HG03565 (cell line): ENCODE results near the gene GRID1.
"Not testable (repeated sequence)": the region's sequence is repeated elsewhere in the genome, so short reads cannot be mapped to it uniquely, and the experiment has no call there.

Source experiments
- ATAC-seq: cut with Tn5 transposase; IDR thresholded peaks from one replicate; pipeline ENCODE4 v1.9.1; 2021; ENCODE audit warnings: mild to moderate bottlenecking, moderate library complexity; ENCODE audit not compliant: unreplicated experiment

GRID1 gene

DNA sequence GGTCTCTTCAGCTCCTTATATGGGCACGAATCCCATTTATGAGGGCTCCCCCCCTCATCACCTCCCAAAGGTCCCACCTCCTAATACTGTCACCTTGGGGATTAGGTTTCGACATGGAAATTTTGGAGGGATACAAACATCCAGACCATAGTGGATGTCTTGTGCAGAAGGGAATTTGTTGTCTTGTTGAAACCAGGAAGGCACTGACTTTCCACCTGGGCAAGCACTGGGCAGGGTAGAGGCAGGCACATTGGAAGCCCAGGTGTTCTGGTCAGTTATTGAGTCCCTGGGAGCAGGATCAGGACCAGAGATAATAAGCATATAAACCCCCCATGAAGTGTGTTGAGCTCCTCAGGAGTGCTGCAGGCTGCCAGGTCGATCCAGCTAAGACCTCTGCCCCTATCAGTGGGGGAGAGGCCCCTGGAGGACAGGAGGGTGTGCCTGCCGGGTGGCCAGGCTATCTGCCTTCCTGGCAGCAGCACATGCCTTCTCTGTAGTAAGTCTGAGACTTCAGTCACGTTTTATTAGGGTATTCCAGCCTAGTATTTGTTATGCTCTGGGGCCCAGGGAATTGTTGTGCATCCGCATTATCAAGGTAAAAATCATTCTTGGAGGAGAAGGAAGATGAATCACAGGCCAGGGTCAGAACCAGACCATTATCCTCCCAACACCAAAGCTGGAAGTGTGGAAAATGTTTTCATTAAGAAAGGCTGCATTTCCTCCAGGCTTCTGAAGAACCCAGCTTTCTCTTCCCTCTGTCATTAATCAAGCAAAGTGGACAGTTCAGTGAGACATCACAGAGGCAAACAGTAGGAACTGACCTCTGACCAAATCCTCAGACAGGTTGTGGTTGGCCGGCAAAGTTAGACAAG lies 503.1 kb downstream of the GRID1 start:
- ATAC-seq = no peak

DNA sequence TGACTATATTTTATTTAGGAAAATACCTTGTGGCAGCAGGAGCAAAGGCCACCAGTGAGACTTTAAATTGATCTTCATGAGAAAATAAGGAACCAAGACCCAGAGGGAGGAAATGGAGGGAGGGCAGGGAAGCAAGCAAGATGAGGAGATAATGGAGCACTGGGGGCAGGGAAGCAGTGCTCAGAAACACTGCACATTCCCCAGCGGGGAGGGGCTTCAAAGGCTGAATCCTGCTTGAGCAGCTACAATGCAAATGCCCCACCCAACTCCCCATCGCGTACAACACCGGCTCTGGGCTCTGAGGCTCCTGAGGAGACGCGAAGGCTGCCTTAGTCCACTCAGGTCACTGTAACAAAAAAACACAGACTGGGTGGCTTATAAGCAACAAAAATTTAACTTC lies 503.8 kb downstream of the GRID1 start:
- no peak for ATAC-seq

GRCh38 chr10:85861513-85862197 lies 504.9 kb downstream of the GRID1 start:
- no peak for ATAC-seq

GRCh38 chr10:85859859-85860258 lies 506.7 kb downstream of the GRID1 start:
- no peak for ATAC-seq

DNA sequence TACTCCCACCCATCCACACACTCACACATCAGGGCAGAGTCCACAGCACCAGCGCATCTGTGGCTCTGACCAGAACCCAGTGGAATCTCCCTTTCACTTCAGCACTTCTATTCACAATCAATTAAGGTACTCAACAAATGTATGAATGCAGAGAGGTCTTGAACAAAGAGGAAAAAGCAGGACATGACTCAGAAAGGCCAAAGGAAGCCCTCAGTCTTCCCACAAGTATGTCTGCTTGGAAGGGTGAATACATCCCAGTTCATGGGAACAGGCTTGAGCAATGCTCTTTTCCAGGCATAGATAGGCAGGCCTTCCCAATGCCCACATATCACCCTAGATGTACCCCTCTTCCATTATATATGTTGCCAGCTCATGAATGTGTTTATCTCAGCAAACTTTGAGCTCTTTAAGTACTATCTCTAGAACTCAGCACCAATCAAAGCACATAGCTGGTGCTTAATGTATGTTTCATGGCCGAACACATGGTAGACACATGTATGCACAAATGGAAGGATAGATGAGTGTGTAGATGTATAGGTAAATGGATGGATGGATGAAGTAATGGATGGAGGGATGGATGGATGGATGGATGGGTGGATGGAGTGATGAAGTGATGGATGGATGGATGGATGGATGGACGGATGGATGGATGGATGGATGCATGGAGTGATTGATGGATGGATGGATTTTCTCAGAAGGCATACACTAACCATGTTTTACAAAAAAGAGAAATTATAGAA lies 507.6 kb downstream of the GRID1 start:
- no peak for ATAC-seq

DNA sequence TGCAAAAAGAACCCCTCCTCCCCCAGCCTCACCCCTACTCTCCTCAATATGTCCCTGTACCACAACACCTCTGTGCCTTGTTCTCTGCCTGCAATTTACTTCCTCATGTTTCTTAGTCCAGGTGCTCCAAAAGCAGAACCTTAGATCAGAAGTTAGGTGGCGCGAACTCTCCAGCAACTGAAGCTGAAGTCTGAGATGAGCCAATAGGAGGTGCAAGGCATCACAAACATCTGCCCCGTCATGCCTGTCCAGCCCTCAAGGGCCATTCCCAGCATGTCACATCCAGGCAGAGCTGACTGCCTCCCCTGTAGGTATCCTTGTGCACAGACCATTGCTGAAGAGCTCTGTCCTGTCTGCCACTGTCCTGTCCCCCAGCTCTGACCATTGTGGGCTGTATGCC lies 508.8 kb downstream of the GRID1 start:
- ATAC-seq = no peak

- no peak for ATAC-seq
Measured at GRCh38 chr10:85857305-85857704, 509.3 kb downstream of the GRID1 start.

DNA sequence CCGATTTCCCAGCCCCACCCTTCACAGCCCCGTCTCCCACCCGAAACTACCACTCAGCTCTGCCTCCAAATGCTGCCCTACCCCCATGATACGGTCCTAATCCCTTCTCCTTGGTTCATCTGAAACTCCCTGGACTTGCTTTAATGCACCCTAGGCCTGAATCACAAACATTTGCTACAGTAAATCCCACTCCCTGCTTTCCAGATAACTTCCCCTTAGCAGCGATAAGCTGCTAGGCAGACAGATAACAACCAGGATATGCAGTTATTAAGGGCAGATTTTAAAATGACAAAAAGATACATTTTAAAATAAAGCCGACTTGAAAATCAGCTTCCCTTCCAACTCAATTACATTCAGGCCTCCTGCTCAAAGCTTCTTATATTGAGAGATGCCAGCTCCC lies 514.7 kb downstream of the GRID1 start:
- no peak for ATAC-seq

DNA sequence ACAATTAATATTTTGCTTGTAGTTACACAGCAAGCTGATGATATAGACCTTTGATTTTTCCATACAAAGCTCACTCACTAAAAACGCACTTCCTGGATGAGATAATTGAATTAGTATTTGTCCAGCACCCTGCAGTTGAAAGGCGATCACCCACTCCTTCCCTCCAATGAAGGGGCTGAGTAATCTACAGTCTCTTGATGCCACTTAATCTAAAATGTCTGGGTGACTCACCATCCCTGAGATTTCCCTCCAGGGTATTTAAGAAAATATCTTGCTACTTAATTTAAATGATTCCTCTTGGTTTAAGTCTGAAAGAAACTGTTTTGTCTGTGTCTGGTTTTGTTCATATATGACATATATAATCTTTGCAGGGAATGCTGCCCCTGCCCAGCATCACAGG lies 515.3 kb downstream of the GRID1 start:
- no peak for ATAC-seq

DNA sequence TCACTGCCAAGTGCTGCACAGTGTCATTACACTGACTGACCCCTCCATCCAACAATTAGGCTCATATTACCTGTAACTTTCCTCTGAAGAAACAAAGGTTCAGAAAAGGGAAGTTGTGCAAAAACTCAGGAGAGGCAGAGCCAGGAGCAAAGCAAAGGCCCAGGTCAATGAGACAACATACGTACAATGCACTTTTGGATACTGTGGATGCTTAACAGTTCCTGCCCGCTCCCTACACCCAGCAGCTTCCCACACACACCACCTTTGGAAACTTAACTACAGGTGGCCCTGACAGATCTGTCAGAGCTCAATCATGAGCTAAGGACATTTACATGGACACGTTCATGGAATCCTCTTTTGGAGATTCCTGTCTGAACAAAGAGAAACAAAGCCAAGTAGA lies 515.9 kb downstream of the GRID1 start:
- no peak for ATAC-seq

DNA sequence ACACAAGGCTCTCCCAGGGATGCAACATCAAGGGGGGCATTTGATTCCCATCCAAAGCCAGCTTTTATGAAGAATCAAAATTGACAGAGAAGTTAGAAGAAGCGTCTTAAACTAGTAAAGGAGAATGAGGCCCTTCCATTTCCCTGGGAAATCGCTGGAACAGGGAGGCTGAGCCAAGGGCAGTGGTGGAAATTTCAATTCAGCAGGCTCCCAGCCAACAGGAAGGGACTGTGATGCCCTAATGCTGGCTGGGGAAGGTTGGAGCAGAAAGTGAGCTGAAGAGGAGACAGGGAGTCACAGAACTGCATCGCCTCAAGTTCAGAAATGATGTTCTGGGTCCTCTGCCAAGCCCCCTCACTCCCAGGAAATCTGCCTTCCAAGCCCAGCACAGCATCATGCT lies 517.3 kb downstream of the GRID1 start:
- no peak for ATAC-seq

DNA sequence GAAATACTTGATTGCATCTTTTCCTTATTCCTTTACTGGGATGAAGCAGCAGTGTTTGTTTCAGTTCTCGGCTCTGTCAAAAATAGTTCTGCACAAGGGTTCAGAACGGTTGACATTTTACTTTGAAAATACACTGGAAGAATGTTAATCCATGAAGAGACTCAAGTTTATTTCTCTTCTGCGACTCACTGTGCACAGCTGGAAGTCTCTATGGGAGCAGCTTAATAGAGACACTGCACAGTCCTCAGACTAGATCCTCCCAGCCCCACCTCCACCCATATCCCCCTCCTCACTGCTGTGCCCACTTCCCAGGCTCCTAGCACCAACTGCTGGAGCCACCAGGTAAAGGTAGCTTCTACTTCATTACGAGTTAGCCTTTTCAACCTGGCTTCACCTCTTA lies 517.8 kb downstream of the GRID1 start:
- no peak for ATAC-seq

DNA sequence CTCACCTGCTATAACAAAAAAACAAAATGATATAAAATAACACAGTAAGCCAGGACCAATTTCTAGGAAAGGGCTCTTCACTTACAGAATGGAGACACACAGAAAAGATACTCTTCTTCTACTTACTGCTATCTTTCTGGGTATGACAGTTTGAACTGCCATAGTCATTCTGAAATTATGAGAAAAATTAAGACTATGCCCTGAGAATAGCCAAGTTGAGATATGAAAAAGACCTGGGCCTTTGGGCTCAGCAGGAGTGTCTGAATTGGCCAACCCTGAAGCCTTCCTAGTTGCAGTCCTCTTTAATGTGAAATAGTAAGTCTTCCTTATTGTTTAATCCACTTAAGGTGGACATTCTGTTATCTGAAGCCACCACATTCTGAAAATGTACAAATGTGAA lies 519.5 kb downstream of the GRID1 start:
- ATAC-seq = no peak

DNA sequence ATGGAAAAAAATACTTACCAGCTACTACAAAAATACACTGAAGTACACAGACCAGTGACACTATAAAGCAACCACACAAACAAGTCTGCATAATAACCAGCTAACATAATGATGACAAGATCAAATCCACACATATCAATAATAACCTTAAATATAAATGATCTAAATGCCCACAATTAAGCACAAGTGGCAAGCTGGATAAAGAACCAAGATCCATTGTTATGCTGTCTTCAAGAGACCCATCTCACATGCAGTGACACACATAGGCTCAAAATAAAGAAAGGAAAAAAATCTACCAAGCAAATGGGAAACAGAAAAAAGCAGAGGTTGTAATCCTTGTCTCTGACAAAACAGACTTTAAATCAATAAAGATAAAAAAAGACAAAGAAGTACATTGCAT lies 527.9 kb downstream of the GRID1 start:
- not testable (repeated sequence) for ATAC-seq

DNA sequence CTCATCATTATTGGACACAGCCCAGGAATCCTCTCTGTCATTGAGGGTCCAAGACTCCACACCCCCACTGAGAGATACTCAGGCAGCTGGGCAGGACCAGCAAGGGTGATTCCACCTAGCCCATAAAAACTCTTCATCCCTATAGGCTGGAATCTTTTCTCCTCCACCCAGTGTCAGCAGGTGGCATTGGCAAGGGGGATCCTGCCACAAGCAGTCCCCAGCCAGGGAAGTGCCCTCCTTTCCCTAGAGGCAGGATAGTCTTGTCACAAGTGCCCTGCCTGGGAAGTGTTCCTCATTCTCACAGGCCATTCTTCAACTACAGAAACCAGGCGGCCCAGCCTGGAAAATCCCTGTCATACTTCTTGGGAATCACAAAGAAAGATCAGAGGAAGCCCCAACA lies 533.6 kb downstream of the GRID1 start:
- ATAC-seq = no peak

DNA sequence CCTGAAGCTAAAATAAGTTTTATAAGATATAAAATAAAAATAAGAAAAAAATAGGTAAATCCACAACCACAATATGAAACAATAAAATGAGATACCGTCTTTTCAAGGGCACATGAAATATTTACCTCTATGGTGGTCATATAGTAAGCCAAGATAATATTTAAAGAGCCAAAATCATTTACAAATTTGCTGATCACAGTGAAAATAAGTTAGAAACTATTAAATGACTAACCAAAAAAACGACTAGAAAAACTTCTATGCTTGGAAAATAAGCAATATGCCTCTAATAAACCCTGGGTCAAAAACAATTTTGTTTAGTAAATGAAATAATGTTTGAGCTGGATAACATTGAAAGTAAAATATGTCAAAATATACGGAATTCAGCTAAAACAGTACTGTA lies 535.2 kb downstream of the GRID1 start:
- ATAC-seq = no peak

GRCh38 chr10:85826377-85826776 lies 540.2 kb downstream of the GRID1 start:
- ATAC-seq = no peak

DNA sequence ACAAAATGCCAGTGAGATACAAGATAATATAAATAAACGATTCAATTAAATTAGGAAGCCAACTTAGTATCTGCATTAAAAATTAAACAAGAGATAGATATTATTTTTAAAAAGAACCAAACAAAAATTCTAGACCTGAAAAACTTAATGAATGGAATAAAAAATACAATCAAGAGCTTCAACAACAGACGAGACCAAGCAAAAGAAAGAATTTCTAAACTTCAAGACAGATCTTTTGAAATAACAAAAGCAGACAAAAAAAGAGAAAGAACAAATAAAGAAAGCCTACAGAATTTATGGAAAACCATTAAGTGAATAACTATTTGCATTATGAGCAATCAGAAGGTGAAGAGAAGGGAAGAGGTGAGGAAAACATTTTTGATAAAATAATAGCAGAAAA lies 555.2 kb downstream of the GRID1 start:
- ATAC-seq = no peak

DNA sequence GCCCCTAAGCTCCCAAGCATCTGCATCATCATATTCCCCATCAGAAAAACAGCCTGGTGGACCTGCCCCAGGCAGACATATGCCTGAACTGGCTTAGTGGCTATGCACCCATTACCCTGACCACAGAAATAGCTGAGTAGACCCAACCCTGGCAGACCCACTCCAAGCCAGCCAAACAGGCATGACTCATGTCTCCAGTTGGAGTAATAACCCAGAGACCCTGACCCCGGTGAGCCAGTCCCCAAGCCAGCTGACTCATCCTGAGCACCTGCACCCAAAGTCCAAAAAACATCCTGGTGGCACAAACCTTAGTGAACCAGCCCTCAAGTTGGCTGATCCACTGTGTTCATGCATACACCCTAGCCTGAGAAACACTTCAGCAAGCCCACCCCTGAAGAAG lies 555.9 kb downstream of the GRID1 start:
- no peak for ATAC-seq

- ATAC-seq = no peak
Measured at GRCh38 chr10:85795460-85795859, 571.1 kb downstream of the GRID1 start.

- ATAC-seq = no peak
Measured at GRCh38 chr10:85794553-85794952, 572.0 kb downstream of the GRID1 start.

- no peak for ATAC-seq
Measured at GRCh38 chr10:85792533-85792858, 574.1 kb downstream of the GRID1 start.
